Measurements from ENCODE around the gene ZC3HAV1. TPM values are rescaled to one million over a fixed set of nuclear protein-coding genes. Genes with fewer than 3 reads are reported as not detected.

Gene ZC3HAV1
- 10 to 100 TPM; 53.3 to 61.9 TPM for total RNA-seq

DNA sequence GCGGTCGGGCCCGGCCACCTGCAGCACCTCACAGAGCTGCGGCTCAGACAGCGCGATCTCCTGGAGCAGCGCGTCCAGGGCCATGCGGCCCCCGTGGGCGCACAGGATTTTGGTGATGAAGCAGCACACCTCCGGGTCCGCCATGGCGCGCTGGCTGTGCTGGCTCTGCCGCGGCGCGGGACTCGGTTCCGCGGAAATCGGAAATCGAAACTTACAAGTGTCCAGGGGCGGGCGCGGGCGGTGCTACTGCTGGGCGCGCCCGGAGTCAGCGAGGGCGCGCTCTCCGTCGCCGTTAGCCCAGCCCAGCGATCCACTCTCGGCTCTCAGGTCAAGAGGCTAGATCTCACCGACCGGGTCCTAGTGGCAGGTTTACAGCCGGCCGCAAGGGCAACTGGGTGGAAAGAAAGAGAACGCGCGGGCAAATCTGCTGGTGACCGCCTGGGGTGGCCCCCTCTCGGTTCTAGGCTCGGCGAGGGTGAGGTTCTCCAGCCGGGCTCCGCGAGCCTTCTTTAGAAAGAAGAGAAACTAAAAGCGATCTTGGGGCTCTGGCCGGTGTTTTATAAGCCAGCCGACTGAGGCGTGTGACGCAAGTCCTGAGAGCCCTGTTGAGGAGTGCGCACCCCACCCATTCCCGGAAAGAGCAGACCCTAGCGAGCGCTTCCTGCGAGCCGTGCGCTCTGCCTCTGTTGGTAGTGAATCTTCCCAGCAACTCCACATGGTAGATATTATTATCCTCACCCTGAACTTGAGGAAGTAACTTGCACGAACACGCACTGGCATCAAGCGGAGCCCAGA, at the start of gene ZC3HAV1:
Gene ZC3HAV1, minus strand, starts transcription at position 533 of the 795 bp plus-strand sequence. Its CDS starts 389 bp downstream, at position 144.

DNA sequence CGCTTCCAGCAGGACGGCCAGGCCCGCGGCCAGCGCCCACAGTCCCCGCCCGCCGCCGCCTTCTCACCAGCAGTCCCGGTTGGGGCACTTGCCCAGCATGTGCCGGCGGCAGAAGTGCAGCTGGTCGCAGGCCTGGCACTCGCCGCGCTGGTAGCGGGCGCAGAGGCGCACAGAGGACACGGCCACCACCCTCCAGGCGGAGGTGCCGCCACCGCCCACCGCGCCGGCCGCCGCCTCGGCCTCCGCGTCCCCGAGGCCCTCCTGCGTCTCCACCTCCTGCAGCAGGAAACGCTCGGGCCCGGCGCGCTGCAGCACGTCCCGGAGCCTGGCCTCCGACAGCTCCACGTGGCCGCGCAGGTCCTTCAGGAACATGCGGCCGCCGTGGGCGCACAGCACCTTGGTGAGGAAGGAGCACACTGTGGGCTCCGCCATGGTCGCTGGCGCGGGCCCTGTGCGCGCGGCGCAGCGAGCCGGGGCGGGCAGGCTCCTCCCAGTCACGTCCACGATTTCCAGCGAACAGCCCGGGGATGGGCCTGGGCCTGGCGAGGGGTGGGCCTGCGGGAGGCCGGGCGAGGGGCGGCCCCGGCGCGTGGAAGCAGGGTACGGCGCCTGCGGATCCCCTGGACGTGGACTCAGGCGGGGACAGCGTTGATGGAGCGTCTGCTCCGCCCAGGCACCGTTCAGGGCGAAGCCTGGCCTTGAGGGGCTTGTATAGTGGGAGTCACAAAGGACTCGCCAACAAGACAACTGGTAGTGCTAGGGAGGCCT, 73.8 kb downstream of the ZC3HAV1 start, which contains the start of gene ZC3HAV1L:
Gene ZC3HAV1L, minus strand, starts transcription at position 457 of the 768 bp plus-strand sequence. Its CDS starts 25 bp downstream, at position 432.

Other genes with a start within 250 kb of the ZC3HAV1 start
- gene KIAA1549, start 128.3 kb downstream of the ZC3HAV1 start, total RNA-seq: 1 to 10 TPM in 1 of 2 donors, under 1 TPM in 1; 1.00 to 1.0 TPM
- gene ZC3HAV1L, start 73.7 kb downstream of the ZC3HAV1 start, total RNA-seq: 10 to 100 TPM; 11.4 to 18.6 TPM
- gene UBN2, start 121.5 kb upstream of the ZC3HAV1 start, total RNA-seq: 1 to 10 TPM; 4.5 to 6.0 TPM
- gene FMC1, start 231.6 kb upstream of the ZC3HAV1 start, total RNA-seq: 10 to 100 TPM; 15.1 to 15.7 TPM

All from melanocyte of skin (primary cell).